ENCODE results near the gene AP3S1. TPM values are rescaled to one million over a fixed set of nuclear protein-coding genes. Genes with fewer than 3 reads are reported as not detected.

The AP3S1 gene
- total RNA-seq, 2 donors from 2014 or later = 32.0 to 163 TPM

GRCh38 chr5:115932991-115933390, 91.3 kb downstream of the AP3S1 start:
- TF ChIP-seq POLR2A (IDR thresholded peaks at IDR 0.05) = no peak
- no peak for TF ChIP-seq POLR2AphosphoS5 (IDR thresholded peaks at IDR 0.05)
- TF ChIP-seq CTCF (IDR thresholded peaks at IDR 0.05) = no peak
- intact Hi-C loops (cut with DNase I) = no loop called here
- DNase-seq (ENCODE audit: low spot score) = no peak
- no peaks in the 10 kb centered on the region for H3K4me1 ChIP-seq (replicated peaks)
- H3K27me3 ChIP-seq (replicated peaks; ENCODE audit: insufficient read depth) = no peaks in the 10 kb centered on the region
- H3K4me3 ChIP-seq = no peak overlapping the region
- H3K27ac ChIP-seq = no peak overlapping the region
- no peaks in the 10 kb centered on the region for H3K9me3 ChIP-seq
- no peaks in the 10 kb centered on the region for H3K36me3 ChIP-seq
- WGBS = 64% methylated on average over 6 of the region's 6 CpGs

- WGBS = 96% methylated on average over 10 of the region's 10 CpGs
- no peak overlapping the region for H3K4me3 ChIP-seq
- H3K9me3 ChIP-seq = no peaks in the 10 kb centered on the region
- H3K27me3 ChIP-seq (replicated peaks; ENCODE audit: insufficient read depth) = no peaks in the 10 kb centered on the region
- intact Hi-C loops (cut with DNase I) = no loop called here
- TF ChIP-seq POLR2A (IDR thresholded peaks at IDR 0.05) = no peak
- TF ChIP-seq POLR2AphosphoS5 (IDR thresholded peaks at IDR 0.05) = no peak
- no peak for TF ChIP-seq CTCF (IDR thresholded peaks at IDR 0.05)
- DNase-seq (ENCODE audit: low spot score) = no peak
- H3K27ac ChIP-seq = no peak overlapping the region
- no peaks in the 10 kb centered on the region for H3K4me1 ChIP-seq (replicated peaks)
- no peaks in the 10 kb centered on the region for H3K36me3 ChIP-seq
These were observed 92.7 kb downstream of the AP3S1 start for GRCh38 chr5:115934388-115934974.

GRCh38 chr5:115936031-115936430, 94.3 kb downstream of the AP3S1 start:
- 95% methylated on average over 1 of the region's 1 CpG for WGBS

GRCh38 chr5:115939059-115939458, 97.3 kb downstream of the AP3S1 start:
- intact Hi-C loops (cut with DNase I) = no loop called here
- TF ChIP-seq CTCF (IDR thresholded peaks at IDR 0.05) (no peak), POLR2AphosphoS5 (IDR thresholded peaks at IDR 0.05) (no peak), POLR2A (IDR thresholded peaks at IDR 0.05) (no peak)

More at GRCh38 chr5:115936031-115936430, 94.3 kb downstream of the AP3S1 start:
- no peak for DNase-seq (ENCODE audit: low spot score)
- H3K9me3 ChIP-seq = no peaks in the 10 kb centered on the region
- H3K4me3 ChIP-seq = no peak overlapping the region
- no peak overlapping the region for H3K27ac ChIP-seq
- intact Hi-C loops (cut with DNase I) = no loop called here
- no peak for TF ChIP-seq POLR2A (IDR thresholded peaks at IDR 0.05)
- no peak for TF ChIP-seq POLR2AphosphoS5 (IDR thresholded peaks at IDR 0.05)
- TF ChIP-seq CTCF (IDR thresholded peaks at IDR 0.05) = no peak
- no peaks in the 10 kb centered on the region for H3K4me1 ChIP-seq (replicated peaks)
- no peaks in the 10 kb centered on the region for H3K27me3 ChIP-seq (replicated peaks; ENCODE audit: insufficient read depth)
- no peaks in the 10 kb centered on the region for H3K36me3 ChIP-seq

GRCh38 chr5:115940080-115940810, 98.5 kb downstream of the AP3S1 start:
- H3K4me1 ChIP-seq (replicated peaks) = no peaks in the 10 kb centered on the region
- H3K9me3 ChIP-seq = no peaks in the 10 kb centered on the region
- no peak overlapping the region for H3K4me3 ChIP-seq
- H3K27ac ChIP-seq = no peak overlapping the region
- TF ChIP-seq POLR2A (IDR thresholded peaks at IDR 0.05) = no peak
- TF ChIP-seq POLR2AphosphoS5 (IDR thresholded peaks at IDR 0.05) = no peak
- no peak for TF ChIP-seq CTCF (IDR thresholded peaks at IDR 0.05)
- intact Hi-C loops (cut with DNase I) = no loop called here
- H3K36me3 ChIP-seq = no peaks in the 10 kb centered on the region
- H3K27me3 ChIP-seq (replicated peaks; ENCODE audit: insufficient read depth) = no peaks in the 10 kb centered on the region
- WGBS = 80% methylated on average over 3 of the region's 4 CpGs
- DNase-seq (ENCODE audit: low spot score) = no peak

More at GRCh38 chr5:115939059-115939458, 97.3 kb downstream of the AP3S1 start:
- Histone ChIP-seq H3K4me3 (no peak overlapping the region), H3K4me1 (replicated peaks) (no peaks in the 10 kb centered on the region), H3K27ac (no peak overlapping the region), H3K36me3 (no peaks in the 10 kb centered on the region), H3K9me3 (no peaks in the 10 kb centered on the region), H3K27me3 (replicated peaks; ENCODE audit: insufficient read depth) (no peaks in the 10 kb centered on the region)
- WGBS = 49% methylated on average over 4 of the region's 4 CpGs
- no peak for DNase-seq (ENCODE audit: low spot score)
